CD14-positive monocyte (primary cell): Measurements from ENCODE around the gene KRTAP4-2. TPM values are rescaled to one million over a fixed set of nuclear protein-coding genes. Genes with fewer than 3 reads are reported as not detected.

Experiments used
- DNase-seq, 3 donors: peaks; one replicate each; pipeline ENCODE4 v3.0.0-alpha.2; 2011 to 2022
- H2AFZ ChIP-seq: 2 replicates; pipeline ENCODE4 v1.6.0; 2012; ENCODE audit warnings: mild to moderate bottlenecking, low read depth, low read length, inconsistent platforms; ENCODE audit not compliant: insufficient read depth, poor library complexity, severe bottlenecking
- H3K27ac ChIP-seq, 2 donors: 1 replicate in 1 of 2; 2 replicates in 1 of 2; pipeline ENCODE4 v1.5.1; 2012 to 2013; ENCODE audit warnings: low read length in 2 of 2, control low read depth in 1 of 2, inconsistent platforms in 1 of 2, low read depth in 1 of 2, mild to moderate bottlenecking in 1 of 2
- H3K27me3 ChIP-seq, 2 donors: one replicate each; pipeline versions ENCODE4 v1.6.0 to v1.6.1; 2011 to 2013; ENCODE audit warnings: low read length in 2 of 2; ENCODE audit not compliant: control insufficient read depth in 2 of 2, insufficient read depth in 2 of 2
- H3K36me3 ChIP-seq, 2 donors: replicated peaks in 1 of 2; 1 replicate in 1 of 2; 2 replicates in 1 of 2; pipeline versions ENCODE4 v1.5.1 to v1.6.1; 2012 to 2013; ENCODE audit warnings: low read length in 2 of 2, control low read depth in 1 of 2, inconsistent platforms in 1 of 2, mild to moderate bottlenecking in 1 of 2; ENCODE audit not compliant: insufficient read depth in 2 of 2, control insufficient read depth in 1 of 2
- H3K4me1 ChIP-seq, 2 donors: 1 replicate in 1 of 2; 2 replicates in 1 of 2; pipeline versions ENCODE4 v1.5.1 to v1.6.1; 2012 to 2013; ENCODE audit warnings: low read length in 2 of 2, control low read depth in 1 of 2, inconsistent platforms in 1 of 2, mild to moderate bottlenecking in 1 of 2, moderate library complexity in 1 of 2; ENCODE audit not compliant: insufficient read depth in 2 of 2, control insufficient read depth in 1 of 2
- H3K4me2 ChIP-seq: replicated peaks from 2 replicates; pipeline ENCODE3; 2012; ENCODE audit warnings: low read length, moderate library complexity, mild to moderate bottlenecking; ENCODE audit not compliant: poor library complexity, severe bottlenecking; ENCODE audit errors: extremely low read depth
- H3K4me3 ChIP-seq, 3 experiments: fragments of 200-600 bp in 1 of 3; sonication (generic) in 1 of 3; replicated peaks in 1 of 3; 1 replicate in 2 of 3; 2 replicates in 1 of 3; pipeline ENCODE4 v1.5.1; 2011 to 2013; ENCODE audit warnings: low read length in 3 of 3, mild to moderate bottlenecking in 3 of 3, control low read depth in 2 of 3, low read depth in 2 of 3, inconsistent platforms in 1 of 3, moderate library complexity in 1 of 3
- H3K79me2 ChIP-seq: 2 replicates; pipeline ENCODE4 v1.6.0; 2012; ENCODE audit warnings: mild to moderate bottlenecking, control low read depth, inconsistent platforms, low read length, moderate library complexity; ENCODE audit not compliant: insufficient read depth
- H3K9ac ChIP-seq: 2 replicates; pipeline ENCODE4 v1.6.0; 2017; ENCODE audit warnings: low read length, mild to moderate bottlenecking; ENCODE audit not compliant: insufficient read depth, poor library complexity, severe bottlenecking
- H3K9me3 ChIP-seq, 2 donors: replicated peaks in 1 of 2; 1 replicate in 1 of 2; 2 replicates in 1 of 2; pipeline versions ENCODE4 v1.5.1 to v1.6.1; 2012 to 2013; ENCODE audit warnings: low read length in 2 of 2, control low read depth in 1 of 2; ENCODE audit not compliant: control insufficient read depth in 1 of 2, insufficient read depth in 1 of 2
- H4K20me1 ChIP-seq: 2 replicates; pipeline ENCODE4 v1.6.0; 2012; ENCODE audit warnings: mild to moderate bottlenecking, low read length, control low read depth, moderate library complexity; ENCODE audit not compliant: insufficient read depth
- H3K27ac Mint-ChIP-seq, 7 donors: one replicate each; pipeline ENCODE4 v1.8.0; 2020; ENCODE audit warnings: mild to moderate bottlenecking in 7 of 7, mixed read lengths in 7 of 7, moderate library complexity in 6 of 7, inconsistent platforms in 2 of 7
- H3K27me3 Mint-ChIP-seq, 3 donors: one replicate each; pipeline ENCODE4 v1.8.0; 2021 to 2022; ENCODE audit warnings: low read depth in 3 of 3, mild to moderate bottlenecking in 3 of 3, mixed read lengths in 3 of 3, moderate library complexity in 3 of 3, inconsistent platforms in 1 of 3
- H3K36me3 Mint-ChIP-seq, 2 donors: one replicate each; pipeline ENCODE4 v1.8.0; 2020; ENCODE audit warnings: mixed read lengths in 2 of 2, inconsistent platforms in 1 of 2, mild to moderate bottlenecking in 1 of 2
- H3K4me1 Mint-ChIP-seq: one replicate; pipeline ENCODE4 v1.8.0; 2020; ENCODE audit warnings: mild to moderate bottlenecking, mixed read lengths
- H3K4me3 Mint-ChIP-seq, 2 donors: one replicate each; pipeline ENCODE4 v1.8.0; 2020; ENCODE audit warnings: mild to moderate bottlenecking in 2 of 2, mixed read lengths in 2 of 2, moderate library complexity in 1 of 2
- H3K9me3 Mint-ChIP-seq, 7 donors: one replicate each; pipeline ENCODE4 v1.8.0; 2020 to 2022; ENCODE audit warnings: mixed read lengths in 7 of 7, mild to moderate bottlenecking in 6 of 7, moderate library complexity in 6 of 7, inconsistent platforms in 2 of 7
- CTCF ChIP-seq: fragments of 200-600 bp; IDR thresholded peaks from one replicate; pipeline ENCODE4 v1.8.0; 2022; ENCODE audit warnings: antibody characterized with exemption, mild to moderate bottlenecking
- WGBS: methylation state at CpG from one replicate; pipeline ENCODE4 v1.1.5; 2013; ENCODE audit warnings: missing lambda C conversion rate; ENCODE audit not compliant: insufficient coverage; 5-methylcytosine and 5-hydroxymethylcytosine counted together
- intact Hi-C, 2 donors: fragments of 100-400 bp; cut with micrococcal nuclease; formaldehyde crosslinking; loops; one replicate each; pipeline versions ENCODE4 v1.15.0 to v1.15.1; 2023
- polyA plus RNA-seq, 3 donors: library from polyadenylated mRNA; depleted of rRNA in 1 of 3; unstranded in 2 of 3; stranded (reverse) in 1 of 3; fragments of 300-500 nt in 2 of 3; fragments of >200 nt in 1 of 3; fragmentation: Illumina TruSeq in 2 of 3; gene quantifications; 1 replicate in 2 of 3; 2 replicates in 1 of 3; pipeline ENCODE4 v1.2.3, GENCODE V29; 2012 to 2021

Gene KRTAP4-2
- polyA plus RNA-seq, 3 donors = not detected

- DNase-seq = no peak
- peaks cover 0 to 7% (median 2%) of the 10 kb centered on the region in 3 donors for H3K27me3 Mint-ChIP-seq
- WGBS = no CpG with 5 or more reads among the region's 2 CpGs
- Histone ChIP-seq H2AFZ (no peak overlapping the region), H3K27me3 (no peaks in the 10 kb centered on the region), H4K20me1 (no peaks in the 10 kb centered on the region), H3K4me1 (peaks cover 0 to 8% of the 10 kb centered on the region in 2 donors), H3K4me3 (no peak overlapping the region), H3K9me3 (no peaks in the 10 kb centered on the region), H3K4me2 (no peak overlapping the region), H3K36me3 (no peaks in the 10 kb centered on the region), H3K9ac (no peak overlapping the region), H3K27ac (no peak overlapping the region), H3K79me2 (no peaks in the 10 kb centered on the region)
- H3K27ac Mint-ChIP-seq = no peak overlapping the region
- H3K4me3 Mint-ChIP-seq = no peak overlapping the region
- peaks cover 17% of the 10 kb centered on the region for H3K4me1 Mint-ChIP-seq
- TF ChIP-seq CTCF = no peak
- H3K9me3 Mint-ChIP-seq = peaks cover 0 to 2% (median 0%) of the 10 kb centered on the region in 7 donors
- intact Hi-C loops = no loop called here
- H3K36me3 Mint-ChIP-seq = no peaks in the 10 kb centered on the region
Measured at GRCh38 chr17:41171886-41172285, 6.1 kb downstream of the KRTAP4-2 start.

GRCh38 chr17:41168121-41168520 is 9.9 kb downstream of the KRTAP4-2 start, which contains the start of gene KRTAP4-3:
Gene KRTAP4-3, minus strand, starts transcription at chr17:41168221. Its CDS starts 49 bp downstream, at chr17:41168172.
- Histone ChIP-seq H3K79me2 (no peaks in the 10 kb centered on the region), H3K36me3 (no peaks in the 10 kb centered on the region), H2AFZ (no peak within 1 kb of the TSS), H3K4me1 (no peaks in the 10 kb centered on the region), H3K9me3 (no peaks in the 10 kb centered on the region), H3K4me2 (no peak within 1 kb of the TSS), H3K9ac (no peak within 1 kb of the TSS), H3K27ac (no peak within 1 kb of the TSS), H3K4me3 (no peak within 1 kb of the TSS), H4K20me1 (no peaks in the 10 kb centered on the region), H3K27me3 (no peaks in the 10 kb centered on the region)
- no peak within 1 kb of the TSS for H3K27ac Mint-ChIP-seq
- H3K36me3 Mint-ChIP-seq = no peaks in the 10 kb centered on the region
- no CpG with 5 or more reads among the region's 1 CpG for WGBS
- no peak for DNase-seq
- peaks cover 0 to 4% (median 0%) of the 10 kb centered on the region in 3 donors for H3K27me3 Mint-ChIP-seq
- intact Hi-C loops = no loop called here
- no peaks in the 10 kb centered on the region for H3K9me3 Mint-ChIP-seq
- H3K4me1 Mint-ChIP-seq = no peaks in the 10 kb centered on the region
- no peak within 1 kb of the TSS for H3K4me3 Mint-ChIP-seq
- TF ChIP-seq CTCF = no peak
